Esophagus muscularis mucosa (tissue), 3 donors: ENCODE measurements around the gene SPRR1B.

Experiments used
- CTCF ChIP-seq, 3 experiments: fragments of 200-600 bp in 2 of 3; fragments of 450-650 bp in 1 of 3; sonication (generic) in 2 of 3; IDR thresholded peaks; one replicate each; pipeline ENCODE4 v1.5.1; 2017 to 2019; ENCODE audit warnings: antibody characterized with exemption in 3 of 3, mild to moderate bottlenecking in 2 of 3, moderate library complexity in 1 of 3
- POLR2AphosphoS5 ChIP-seq, 2 donors: sonication (generic); formaldehyde crosslinking; IDR thresholded peaks; one replicate each; pipeline ENCODE4 v1.6.1; 2017; ENCODE audit warnings: antibody characterized with exemption in 2 of 2

GRCh38 chr1:153040950-153041631 lies 10.1 kb downstream of the SPRR1B start, which contains the start of gene SPRR2D:
- TF ChIP-seq POLR2AphosphoS5 (IDR thresholded peaks at IDR 0.05) (no peak), CTCF (IDR thresholded peaks at IDR 0.05) (no peak)
